HepG2 (cell line): ENCODE measurements around the gene MYBPC3. TPM values are rescaled to one million over a fixed set of nuclear protein-coding genes. Genes with fewer than 3 reads are reported as not detected.

Source experiments
- ASH2L ChIP-seq: fragments of 300-600, 200-600 bp; sonication (generic); IDR thresholded peaks from 2 replicates; pipeline ENCODE4 v1.7.0; 2017; ENCODE audit warnings: low read depth, mild to moderate bottlenecking, moderate library complexity, mixed read lengths, low read length; ENCODE audit not compliant: insufficient read length
- KDM1A ChIP-seq: IDR thresholded peaks from 2 replicates; pipeline ENCODE4 v1.6.1; 2016; ENCODE audit warnings: missing compliant biosample characterization
- KLF12 ChIP-seq: sonication (generic); formaldehyde crosslinking; IDR thresholded peaks from 2 replicates; pipeline ENCODE4 v1.4.0; 2020; ENCODE audit warnings: missing genetic modification reagents, borderline replicate concordance
- NFKB2 ChIP-seq: sonication (generic); formaldehyde crosslinking; IDR thresholded peaks from 2 replicates; pipeline ENCODE4 v1.4.0; 2020; ENCODE audit warnings: missing genetic modification reagents, borderline replicate concordance
- PCBP1 ChIP-seq: fragments of 200-400 bp; formaldehyde crosslinking; IDR thresholded peaks from 2 replicates; pipeline ENCODE4 v1.6.1; 2017; ENCODE audit warnings: mild to moderate bottlenecking, low read depth, low read length, borderline replicate concordance
- PCBP2 ChIP-seq: fragments of 200-400 bp; formaldehyde crosslinking; optimal IDR thresholded peaks from 2 replicates; pipeline ENCODE3; 2018; ENCODE audit warnings: low read length, low read depth; ENCODE audit not compliant: poor library complexity, severe bottlenecking
- SOX6 ChIP-seq, 2 experiments: fragments of 450-650 bp in 1 of 2; sonication (generic) in 1 of 2; formaldehyde crosslinking in 1 of 2; IDR thresholded peaks; 2 replicates each; pipeline versions ENCODE4 v1.4.0 to v1.6.1; 2017 to 2020; ENCODE audit warnings: antibody characterized with exemption in 1 of 2, mild to moderate bottlenecking in 1 of 2, missing genetic modification reagents in 1 of 2
- ZBTB7B ChIP-seq: sonication (generic); formaldehyde crosslinking; IDR thresholded peaks from 2 replicates; pipeline ENCODE4 v1.4.0; 2020; ENCODE audit warnings: missing genetic modification reagents
- ZNF768 ChIP-seq: sonication (generic); formaldehyde crosslinking; IDR thresholded peaks from 2 replicates; pipeline ENCODE4 v1.4.0; 2020; ENCODE audit warnings: missing genetic modification reagents
- polyA plus RNA-seq, 8 experiments: library from polyadenylated mRNA; depleted of rRNA in 3 of 8; stranded (reverse) in 7 of 8; unstranded in 1 of 8; fragments of >200 nt; fragmentation: Illumina TruSeq in 4 of 8; extraction: Trizol in 4 of 8; gene quantifications; 2 replicates each; pipeline versions ENCODE4 v1.2.1 to v1.2.3, GENCODE V29; 2011 to 2016; ENCODE audit warnings: low read depth in 4 of 8, missing spikeins in 1 of 8, mixed read lengths in 1 of 8; ENCODE audit not compliant: insufficient read depth in 1 of 8
- total RNA-seq, 5 experiments: library from RNA; depleted of rRNA; stranded (reverse); fragments of >200 nt; fragmentation: Illumina TruSeq; extraction: Trizol; gene quantifications; 2 replicates each; pipeline ENCODE4 v1.2.3, GENCODE V29; 2016; ENCODE audit warnings: low read depth in 1 of 5
- TF ChIP-seq, protein P1 (sequence below): IDR thresholded peaks from 2 replicates; pipeline ENCODE4 v1.6.1; 2012; ENCODE audit warnings: inconsistent platforms
- TF ChIP-seq, protein P2 (sequence below): sonication (generic); formaldehyde crosslinking; IDR thresholded peaks from 2 replicates; pipeline ENCODE4 v1.5.1; 2020; ENCODE audit warnings: mild to moderate bottlenecking, missing genetic modification reagents, moderate library complexity
- TF ChIP-seq, protein P3 (sequence below), 2 experiments: sonication (generic) in 1 of 2; formaldehyde crosslinking in 1 of 2; IDR thresholded peaks; 2 replicates each; pipeline versions ENCODE4 v1.4.0 to v1.6.1; 2018 to 2020; ENCODE audit warnings: missing genetic modification reagents in 2 of 2, borderline replicate concordance in 1 of 2, low read depth in 1 of 2, mild to moderate bottlenecking in 1 of 2, missing biosample characterization in 1 of 2

MYBPC3 gene
- total and polyA plus RNA-seq, 2 of the 13 experiments (the other 11 are each of a cell fraction or from before 2014, with no cell fraction given): not detected

DNA sequence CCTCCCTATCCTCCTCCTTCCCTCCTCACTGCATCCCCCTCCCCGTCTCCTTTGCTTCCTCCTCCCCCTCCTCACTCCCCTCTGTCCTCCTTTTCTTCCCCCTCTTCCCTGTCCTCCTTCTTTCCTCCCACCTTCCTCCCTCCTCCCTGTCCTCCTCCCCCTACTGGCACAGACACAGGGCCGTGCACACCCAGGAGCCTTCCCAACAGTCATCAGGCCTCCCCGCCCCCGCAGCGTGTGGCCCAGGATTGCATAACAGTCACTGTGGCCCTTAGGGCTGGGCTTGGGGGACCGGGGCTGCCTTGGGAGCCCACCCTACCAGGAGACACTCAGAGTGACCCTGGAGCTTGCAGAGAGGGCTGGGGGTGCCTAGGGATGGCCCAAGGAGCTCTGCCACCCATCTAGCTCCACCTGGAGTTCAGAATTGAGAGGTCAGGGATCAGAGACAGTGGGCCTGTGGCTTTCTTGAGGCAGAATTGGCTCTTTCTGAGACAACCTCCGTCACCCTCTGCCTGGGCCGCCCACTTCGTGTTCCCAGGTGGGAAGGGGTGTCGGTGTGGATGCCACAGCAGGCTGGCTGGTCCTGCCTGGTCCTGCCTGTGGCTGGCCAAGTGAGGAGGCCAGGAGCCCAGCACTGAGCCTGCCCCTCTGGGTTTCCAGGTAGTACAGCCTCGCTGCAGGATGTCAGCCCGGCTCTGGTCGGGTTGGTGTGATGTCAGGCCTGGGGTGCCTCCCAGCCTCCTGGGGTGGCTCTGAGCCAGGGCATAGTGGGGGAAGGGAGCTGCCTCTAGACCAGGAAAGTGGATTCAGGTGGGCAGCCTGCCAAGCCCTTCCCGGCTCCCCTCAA is 24.2 kb upstream of the MYBPC3 start (continued):
- TF ChIP-seq, protein P1, sequence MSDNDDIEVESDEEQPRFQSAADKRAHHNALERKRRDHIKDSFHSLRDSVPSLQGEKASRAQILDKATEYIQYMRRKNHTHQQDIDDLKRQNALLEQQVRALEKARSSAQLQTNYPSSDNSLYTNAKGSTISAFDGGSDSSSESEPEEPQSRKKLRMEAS: no peak
- no peak for TF ChIP-seq KDM1A (CRISPR knock-in tag)
- TF ChIP-seq, protein P2, sequence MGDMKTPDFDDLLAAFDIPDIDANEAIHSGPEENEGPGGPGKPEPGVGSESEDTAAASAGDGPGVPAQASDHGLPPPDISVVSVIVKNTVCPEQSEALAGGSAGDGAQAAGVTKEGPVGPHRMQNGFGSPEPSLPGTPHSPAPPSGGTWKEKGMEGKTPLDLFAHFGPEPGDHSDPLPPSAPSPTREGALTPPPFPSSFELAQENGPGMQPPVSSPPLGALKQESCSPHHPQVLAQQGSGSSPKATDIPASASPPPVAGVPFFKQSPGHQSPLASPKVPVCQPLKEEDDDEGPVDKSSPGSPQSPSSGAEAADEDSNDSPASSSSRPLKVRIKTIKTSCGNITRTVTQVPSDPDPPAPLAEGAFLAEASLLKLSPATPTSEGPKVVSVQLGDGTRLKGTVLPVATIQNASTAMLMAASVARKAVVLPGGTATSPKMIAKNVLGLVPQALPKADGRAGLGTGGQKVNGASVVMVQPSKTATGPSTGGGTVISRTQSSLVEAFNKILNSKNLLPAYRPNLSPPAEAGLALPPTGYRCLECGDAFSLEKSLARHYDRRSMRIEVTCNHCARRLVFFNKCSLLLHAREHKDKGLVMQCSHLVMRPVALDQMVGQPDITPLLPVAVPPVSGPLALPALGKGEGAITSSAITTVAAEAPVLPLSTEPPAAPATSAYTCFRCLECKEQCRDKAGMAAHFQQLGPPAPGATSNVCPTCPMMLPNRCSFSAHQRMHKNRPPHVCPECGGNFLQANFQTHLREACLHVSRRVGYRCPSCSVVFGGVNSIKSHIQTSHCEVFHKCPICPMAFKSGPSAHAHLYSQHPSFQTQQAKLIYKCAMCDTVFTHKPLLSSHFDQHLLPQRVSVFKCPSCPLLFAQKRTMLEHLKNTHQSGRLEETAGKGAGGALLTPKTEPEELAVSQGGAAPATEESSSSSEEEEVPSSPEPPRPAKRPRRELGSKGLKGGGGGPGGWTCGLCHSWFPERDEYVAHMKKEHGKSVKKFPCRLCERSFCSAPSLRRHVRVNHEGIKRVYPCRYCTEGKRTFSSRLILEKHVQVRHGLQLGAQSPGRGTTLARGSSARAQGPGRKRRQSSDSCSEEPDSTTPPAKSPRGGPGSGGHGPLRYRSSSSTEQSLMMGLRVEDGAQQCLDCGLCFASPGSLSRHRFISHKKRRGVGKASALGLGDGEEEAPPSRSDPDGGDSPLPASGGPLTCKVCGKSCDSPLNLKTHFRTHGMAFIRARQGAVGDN (CRISPR knock-in tag): peak; percentile 3; the same call in 1 of the 2 replicates
- TF ChIP-seq, protein P3, sequence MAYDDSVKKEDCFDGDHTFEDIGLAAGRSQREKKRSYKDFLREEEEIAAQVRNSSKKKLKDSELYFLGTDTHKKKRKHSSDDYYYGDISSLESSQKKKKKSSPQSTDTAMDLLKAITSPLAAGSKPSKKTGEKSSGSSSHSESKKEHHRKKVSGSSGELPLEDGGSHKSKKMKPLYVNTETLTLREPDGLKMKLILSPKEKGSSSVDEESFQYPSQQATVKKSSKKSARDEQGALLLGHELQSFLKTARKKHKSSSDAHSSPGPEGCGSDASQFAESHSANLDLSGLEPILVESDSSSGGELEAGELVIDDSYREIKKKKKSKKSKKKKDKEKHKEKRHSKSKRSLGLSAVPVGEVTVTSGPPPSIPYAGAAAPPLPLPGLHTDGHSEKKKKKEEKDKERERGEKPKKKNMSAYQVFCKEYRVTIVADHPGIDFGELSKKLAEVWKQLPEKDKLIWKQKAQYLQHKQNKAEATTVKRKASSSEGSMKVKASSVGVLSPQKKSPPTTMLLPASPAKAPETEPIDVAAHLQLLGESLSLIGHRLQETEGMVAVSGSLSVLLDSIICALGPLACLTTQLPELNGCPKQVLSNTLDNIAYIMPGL (CRISPR knock-in tag; IDR thresholded peaks at IDR 0.05; ENCODE audit: borderline replicate concordance in 1 of 2, low read depth in 1 of 2): no peak
- no peak for TF ChIP-seq ASH2L
- TF ChIP-seq SOX6 (IDR thresholded peaks at IDR 0.05): no peak
- TF ChIP-seq SOX6 (CRISPR knock-in tag; IDR thresholded peaks at IDR 0.05): 0 out of 2 replicates have a peak, but pooled peaks have one; percentile 10
- no peak for TF ChIP-seq PCBP1
- peak; percentile 68 for TF ChIP-seq PCBP2
- 0 out of 2 replicates have a peak, but pooled peaks have one; percentile 29 for TF ChIP-seq NFKB2 (CRISPR knock-in tag)
- TF ChIP-seq KLF12 (CRISPR knock-in tag): no peak
- no peak for TF ChIP-seq ZBTB7B
- peak; percentile 47; the same call in 1 of the 2 replicates for TF ChIP-seq ZNF768
